B cell (primary cell): ENCODE measurements around the gene SLC25A26.

ENCODE experiments used
- EZH2 ChIP-seq: IDR thresholded peaks from 2 replicates; pipeline ENCODE4 v1.6.1; 2012; ENCODE audit warnings: borderline replicate concordance, low read depth, mild to moderate bottlenecking, moderate library complexity, low read length; ENCODE audit not compliant: insufficient read depth, poor library complexity, severe bottlenecking
- TF ChIP-seq, protein P1 (sequence below): fragments of 200-600 bp; IDR thresholded peaks from one replicate; pipeline ENCODE4 v1.8.0; 2022; ENCODE audit warnings: antibody characterized with exemption, mild to moderate bottlenecking

- TF ChIP-seq, protein P1, sequence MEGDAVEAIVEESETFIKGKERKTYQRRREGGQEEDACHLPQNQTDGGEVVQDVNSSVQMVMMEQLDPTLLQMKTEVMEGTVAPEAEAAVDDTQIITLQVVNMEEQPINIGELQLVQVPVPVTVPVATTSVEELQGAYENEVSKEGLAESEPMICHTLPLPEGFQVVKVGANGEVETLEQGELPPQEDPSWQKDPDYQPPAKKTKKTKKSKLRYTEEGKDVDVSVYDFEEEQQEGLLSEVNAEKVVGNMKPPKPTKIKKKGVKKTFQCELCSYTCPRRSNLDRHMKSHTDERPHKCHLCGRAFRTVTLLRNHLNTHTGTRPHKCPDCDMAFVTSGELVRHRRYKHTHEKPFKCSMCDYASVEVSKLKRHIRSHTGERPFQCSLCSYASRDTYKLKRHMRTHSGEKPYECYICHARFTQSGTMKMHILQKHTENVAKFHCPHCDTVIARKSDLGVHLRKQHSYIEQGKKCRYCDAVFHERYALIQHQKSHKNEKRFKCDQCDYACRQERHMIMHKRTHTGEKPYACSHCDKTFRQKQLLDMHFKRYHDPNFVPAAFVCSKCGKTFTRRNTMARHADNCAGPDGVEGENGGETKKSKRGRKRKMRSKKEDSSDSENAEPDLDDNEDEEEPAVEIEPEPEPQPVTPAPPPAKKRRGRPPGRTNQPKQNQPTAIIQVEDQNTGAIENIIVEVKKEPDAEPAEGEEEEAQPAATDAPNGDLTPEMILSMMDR, result no peak
- TF ChIP-seq EZH2, result no peak
Measured at GRCh38 chr3:66203275-66203674, 17.5 kb upstream of the SLC25A26 start.
